Brain microvascular endothelial cell (primary cell): ENCODE data around the gene FAM149B1.

Experiments
- DNase-seq: peaks from one replicate; pipeline ENCODE4 v3.0.0-alpha.2; 2020
- H3K27ac ChIP-seq: fragments of 250-450 bp; sonication (Bioruptor Pico); 2 replicates; pipeline ENCODE4 v1.5.1; 2020; ENCODE audit warnings: mild to moderate bottlenecking, moderate library complexity
- H3K27me3 ChIP-seq: fragments of 250-450 bp; sonication (Bioruptor Pico); replicated peaks from 2 replicates; pipeline ENCODE4 v1.5.1; 2020; ENCODE audit warnings: mild to moderate bottlenecking
- H3K36me3 ChIP-seq: fragments of 250-450 bp; sonication (Bioruptor Pico); replicated peaks from 2 replicates; pipeline ENCODE4 v1.5.1; 2020; ENCODE audit warnings: mild to moderate bottlenecking
- H3K4me3 ChIP-seq: 2 replicates; pipeline ENCODE4 v1.5.1; 2011; ENCODE audit warnings: low read depth, mild to moderate bottlenecking, control low read depth, low read length, moderate library complexity
- in situ Hi-C: cut with HindIII; loops from 2 replicates; pipeline ENCODE4 v1.10.0; 2017; ENCODE audit warnings: low sequenced_read_pairs, low pct_ligation_motif_present
- TF ChIP-seq, protein P1 (sequence below): IDR thresholded peaks from 2 replicates; pipeline ENCODE4 v1.5.1; 2011; ENCODE audit warnings: low read depth, mild to moderate bottlenecking, moderate library complexity, low read length, control low read depth, inconsistent platforms; ENCODE audit errors: missing control alignments

FAM149B1 gene

DNA sequence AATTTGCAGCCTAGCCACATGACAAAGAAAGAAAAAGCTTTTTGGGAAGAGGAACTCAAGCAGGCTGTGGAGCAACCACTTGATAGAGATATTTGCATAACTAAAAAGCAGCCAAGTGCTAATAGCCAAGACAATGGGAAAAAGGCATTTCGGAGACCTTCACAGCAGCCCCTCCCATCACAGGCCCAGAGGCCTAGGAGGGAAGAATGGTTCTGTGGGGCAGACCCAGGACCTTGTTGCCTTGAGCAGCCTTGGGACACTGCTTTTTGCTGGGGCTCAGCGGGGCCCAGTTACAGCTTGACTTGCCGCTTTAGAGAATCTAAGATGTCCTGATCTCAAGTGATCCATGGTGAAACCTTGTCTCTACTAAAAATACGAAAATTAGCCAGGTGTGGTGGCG is 38.5 kb downstream of the FAM149B1 start:
- TF ChIP-seq, protein P1, sequence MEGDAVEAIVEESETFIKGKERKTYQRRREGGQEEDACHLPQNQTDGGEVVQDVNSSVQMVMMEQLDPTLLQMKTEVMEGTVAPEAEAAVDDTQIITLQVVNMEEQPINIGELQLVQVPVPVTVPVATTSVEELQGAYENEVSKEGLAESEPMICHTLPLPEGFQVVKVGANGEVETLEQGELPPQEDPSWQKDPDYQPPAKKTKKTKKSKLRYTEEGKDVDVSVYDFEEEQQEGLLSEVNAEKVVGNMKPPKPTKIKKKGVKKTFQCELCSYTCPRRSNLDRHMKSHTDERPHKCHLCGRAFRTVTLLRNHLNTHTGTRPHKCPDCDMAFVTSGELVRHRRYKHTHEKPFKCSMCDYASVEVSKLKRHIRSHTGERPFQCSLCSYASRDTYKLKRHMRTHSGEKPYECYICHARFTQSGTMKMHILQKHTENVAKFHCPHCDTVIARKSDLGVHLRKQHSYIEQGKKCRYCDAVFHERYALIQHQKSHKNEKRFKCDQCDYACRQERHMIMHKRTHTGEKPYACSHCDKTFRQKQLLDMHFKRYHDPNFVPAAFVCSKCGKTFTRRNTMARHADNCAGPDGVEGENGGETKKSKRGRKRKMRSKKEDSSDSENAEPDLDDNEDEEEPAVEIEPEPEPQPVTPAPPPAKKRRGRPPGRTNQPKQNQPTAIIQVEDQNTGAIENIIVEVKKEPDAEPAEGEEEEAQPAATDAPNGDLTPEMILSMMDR = no peak
- no peak for DNase-seq
- in situ Hi-C loops = no loop called here
- Histone ChIP-seq H3K27ac (no peak overlapping the region), H3K27me3 (no peaks in the 10 kb centered on the region), H3K4me3 (no peak overlapping the region), H3K36me3 (peaks cover 3% of the 10 kb centered on the region)

DNA sequence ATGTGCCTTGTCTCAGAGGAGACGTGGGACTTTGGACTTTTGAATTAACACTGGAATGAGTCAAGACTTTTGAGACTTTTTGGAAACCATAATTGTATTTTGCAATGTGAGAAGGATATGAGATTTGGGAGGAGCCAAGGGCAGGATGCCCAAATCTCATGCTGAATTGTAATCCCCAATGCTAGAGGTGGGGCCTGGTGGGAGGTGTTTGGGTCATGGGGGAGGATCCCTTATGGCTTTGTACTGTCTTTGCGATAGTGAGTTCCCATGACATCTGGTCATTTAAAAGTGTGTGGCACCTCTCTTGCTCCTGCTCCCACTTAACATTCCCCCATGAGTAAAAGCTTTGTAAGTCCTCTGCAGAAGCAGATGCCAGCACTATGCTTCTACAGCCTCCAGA is 40.0 kb downstream of the FAM149B1 start:
- TF ChIP-seq, protein P1 = no peak

DNA sequence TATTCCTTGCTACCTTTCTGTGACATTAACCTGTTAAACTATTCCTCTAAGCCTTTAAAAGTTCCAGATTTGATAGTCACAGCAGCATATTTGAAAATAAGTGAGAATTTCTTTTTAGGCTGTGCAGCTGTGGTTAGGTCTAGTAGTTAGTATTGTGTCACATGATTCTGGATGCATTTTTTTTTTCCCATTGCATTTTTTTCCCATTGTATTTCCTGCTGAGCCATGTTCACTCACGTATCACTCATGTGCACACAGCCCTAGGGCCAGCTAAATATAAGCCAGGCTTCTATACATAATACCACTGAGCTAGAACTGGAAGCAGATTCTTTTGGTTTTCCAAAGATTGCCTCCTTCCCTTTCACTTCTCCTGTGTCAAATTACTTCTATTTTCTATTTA is 41.8 kb downstream of the FAM149B1 start:
- in situ Hi-C loops = no loop called here
- no peaks in the 10 kb centered on the region for H3K27me3 ChIP-seq
- peaks cover 3% of the 10 kb centered on the region for H3K36me3 ChIP-seq
- H3K4me3 ChIP-seq = no peak overlapping the region
- TF ChIP-seq, protein P1 = no peak
- peak; percentile 25 for DNase-seq
- H3K27ac ChIP-seq = no peak overlapping the region

More for the DNA sequence above, 40.0 kb downstream of the FAM149B1 start:
- Histone ChIP-seq H3K27me3 (no peaks in the 10 kb centered on the region), H3K4me3 (no peak overlapping the region), H3K27ac (no peak overlapping the region), H3K36me3 (peaks cover 3% of the 10 kb centered on the region)
- in situ Hi-C loops = no loop called here
- DNase-seq = no peak

DNA sequence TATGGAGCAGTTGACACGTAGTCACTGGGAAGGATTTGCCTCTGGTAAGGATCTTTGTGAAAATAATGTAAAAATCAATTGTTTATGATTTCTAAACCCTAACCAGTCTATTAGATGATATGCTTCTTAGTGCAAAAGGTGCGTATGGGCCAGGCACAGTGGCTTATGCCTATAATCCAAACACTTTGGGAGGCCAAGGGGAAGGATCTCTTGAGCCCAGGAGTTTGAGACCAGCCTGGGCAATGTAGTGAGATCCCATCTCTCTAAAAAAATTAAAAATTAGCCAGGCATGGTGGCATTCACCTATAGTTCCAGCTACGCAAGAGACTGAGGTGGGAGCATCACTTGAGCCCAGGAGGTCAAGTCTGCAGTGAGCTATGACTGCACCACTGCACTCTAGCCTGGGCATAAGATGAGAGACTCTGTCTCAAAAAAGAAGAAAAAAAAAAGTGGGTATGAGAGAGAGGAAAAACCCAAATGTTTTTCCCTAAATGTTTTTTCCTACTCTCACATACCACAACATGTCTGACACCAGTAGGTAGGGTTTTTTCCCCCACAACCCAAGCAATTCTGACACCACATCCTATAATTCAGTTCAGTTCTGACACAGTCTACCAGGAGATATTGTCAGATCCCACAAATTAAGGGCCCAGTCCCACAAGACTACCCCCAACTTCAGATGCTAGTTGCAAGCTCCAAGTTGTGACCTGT is 42.6 kb downstream of the FAM149B1 start:
- H3K4me3 ChIP-seq = no peak overlapping the region
- H3K27me3 ChIP-seq = no peaks in the 10 kb centered on the region
- in situ Hi-C loops = no loop called here
- H3K27ac ChIP-seq = no peak overlapping the region
- no peak for DNase-seq
- TF ChIP-seq, protein P1 = no peak
- peaks cover 3% of the 10 kb centered on the region for H3K36me3 ChIP-seq

DNA sequence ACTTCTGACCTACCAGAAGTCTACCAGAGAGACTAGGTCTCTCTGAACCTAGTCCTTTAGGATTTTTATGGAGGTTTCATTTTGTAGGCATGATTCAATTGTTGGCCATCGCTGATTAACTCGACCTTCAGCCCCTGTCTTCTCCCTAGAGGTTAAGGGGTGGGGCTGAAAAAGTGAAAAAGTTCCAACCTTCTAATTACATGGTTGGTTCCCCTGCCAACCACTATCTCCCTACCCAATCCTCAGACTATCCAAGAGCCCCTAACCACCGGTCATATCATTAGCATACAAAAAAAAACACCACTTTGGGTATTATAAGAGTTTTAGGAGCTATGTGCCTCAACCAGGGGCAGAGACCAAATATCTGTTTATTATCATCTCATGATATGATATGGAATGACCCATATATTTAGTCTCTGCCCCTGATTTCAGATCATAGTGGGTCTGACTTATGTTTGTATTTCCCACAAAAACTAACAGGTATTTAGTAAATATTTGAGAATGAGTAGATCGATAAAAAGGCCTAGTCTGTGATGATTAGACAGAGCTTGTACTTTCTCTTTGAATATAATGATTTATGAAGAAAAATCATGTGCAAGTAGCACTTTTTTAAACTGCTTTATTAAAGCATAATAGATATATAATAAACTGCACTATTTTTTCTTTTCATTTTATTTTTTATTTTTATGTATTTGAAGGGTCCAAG is 43.3 kb downstream of the FAM149B1 start:
- peaks cover 3% of the 10 kb centered on the region for H3K36me3 ChIP-seq
- in situ Hi-C loops = no loop called here

More for the DNA sequence above, 43.3 kb downstream of the FAM149B1 start:
- TF ChIP-seq, protein P1 = no peak
- DNase-seq = no peak
- no peak overlapping the region for H3K27ac ChIP-seq
- no peaks in the 10 kb centered on the region for H3K27me3 ChIP-seq
- H3K4me3 ChIP-seq = no peak overlapping the region
